IPS DF 19.7 (cell line): ENCODE measurements around the gene SHH.
"Not testable (repeated sequence)": the region's sequence is repeated elsewhere in the genome, so short reads cannot be mapped to it uniquely, and the experiment has no call there.

Experiments
- DNase-seq: peaks from one replicate; pipeline ENCODE4 v3.0.0-alpha.2; 2013; ENCODE audit warnings: low read depth, low spot score

The SHH gene

DNA sequence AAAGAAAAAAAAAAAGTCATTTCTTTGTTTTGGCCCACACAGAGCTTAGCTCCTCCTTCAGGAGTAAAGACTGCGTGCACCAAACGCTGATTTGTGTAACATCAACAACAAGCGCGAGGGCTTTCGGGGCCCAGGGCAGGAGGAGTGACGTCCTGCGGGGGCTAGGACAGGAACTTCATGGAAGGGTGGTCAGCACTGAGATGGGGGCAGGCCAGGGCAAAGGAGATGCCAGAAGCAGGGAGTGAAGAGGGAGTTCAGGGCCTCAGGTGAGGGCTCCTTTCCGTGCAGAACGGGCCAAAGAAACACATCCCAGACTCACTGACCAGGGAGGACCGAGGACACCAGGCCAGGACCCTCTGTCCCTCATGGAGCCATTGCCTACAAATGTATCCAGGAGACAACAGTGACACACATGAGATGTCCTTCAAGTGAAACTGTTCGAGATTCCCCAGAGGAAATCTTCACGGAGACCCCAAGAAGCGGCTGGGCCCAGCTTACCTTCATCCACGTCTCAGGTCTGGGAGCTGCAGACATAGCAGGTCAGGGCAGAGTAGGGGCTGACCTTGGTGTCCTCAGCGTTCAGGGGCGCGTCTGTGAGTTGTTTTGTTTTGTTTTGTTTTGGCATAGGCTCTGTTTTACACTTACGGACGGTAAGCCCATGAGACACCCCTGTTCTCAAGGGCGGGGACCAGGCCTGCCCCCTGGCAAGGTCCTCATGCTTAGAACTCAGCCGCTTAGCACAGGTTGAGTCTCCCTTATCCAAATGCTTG is 30.4 kb upstream of the SHH start:
- DNase-seq = no peak

GRCh38 chr7:155840909-155841308 is 28.6 kb upstream of the SHH start:
- no peak for DNase-seq

- DNase-seq = no peak
Measured at GRCh38 chr7:155840262-155840885, 28.1 kb upstream of the SHH start.

DNA sequence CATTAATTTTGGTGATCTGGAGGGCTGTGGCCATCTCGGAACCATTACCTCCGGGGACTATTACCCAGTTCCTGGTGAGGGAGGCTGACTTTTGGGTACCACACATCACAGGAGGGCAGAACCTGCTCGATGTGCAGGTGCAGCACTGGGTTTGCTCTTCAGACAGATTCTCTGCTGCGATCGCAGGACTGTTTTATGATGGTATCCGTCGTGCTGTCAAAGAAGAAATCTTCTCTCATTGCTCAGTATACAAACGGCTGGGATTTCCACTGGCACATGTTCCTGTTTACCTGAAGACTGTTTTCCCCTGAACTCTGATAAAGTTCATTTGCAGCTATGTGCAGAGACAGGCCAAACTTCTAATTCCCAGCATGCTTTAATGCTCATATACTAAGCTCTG is 27.2 kb upstream of the SHH start:
- DNase-seq = no peak

DNA sequence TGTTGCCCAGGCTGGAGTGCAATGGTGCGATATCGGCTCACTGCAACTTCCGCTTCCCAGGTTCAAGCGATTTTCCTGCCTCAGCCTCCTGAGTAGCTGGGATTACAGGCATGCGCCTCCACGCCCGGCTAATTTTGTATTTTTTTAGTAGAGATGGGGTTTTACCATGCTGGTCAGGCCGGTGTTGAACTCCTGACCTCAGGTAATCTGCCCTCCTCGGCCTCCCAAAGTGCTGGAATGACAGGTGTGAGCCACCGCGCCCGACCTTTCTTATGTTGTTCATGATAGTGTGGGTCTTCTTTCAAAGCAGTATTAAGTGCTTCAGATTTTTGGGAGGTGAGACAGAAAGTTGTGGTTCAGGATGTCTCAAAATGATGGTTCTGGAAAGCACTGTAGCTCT is 26.0 kb upstream of the SHH start:
- DNase-seq = not testable (repeated sequence)

GRCh38 chr7:155837126-155837479 is 24.8 kb upstream of the SHH start:
- DNase-seq = no peak

GRCh38 chr7:155836216-155837125 is 24.2 kb upstream of the SHH start:
- DNase-seq = no peak

GRCh38 chr7:155835446-155836215 is 23.4 kb upstream of the SHH start:
- no peak for DNase-seq

DNA sequence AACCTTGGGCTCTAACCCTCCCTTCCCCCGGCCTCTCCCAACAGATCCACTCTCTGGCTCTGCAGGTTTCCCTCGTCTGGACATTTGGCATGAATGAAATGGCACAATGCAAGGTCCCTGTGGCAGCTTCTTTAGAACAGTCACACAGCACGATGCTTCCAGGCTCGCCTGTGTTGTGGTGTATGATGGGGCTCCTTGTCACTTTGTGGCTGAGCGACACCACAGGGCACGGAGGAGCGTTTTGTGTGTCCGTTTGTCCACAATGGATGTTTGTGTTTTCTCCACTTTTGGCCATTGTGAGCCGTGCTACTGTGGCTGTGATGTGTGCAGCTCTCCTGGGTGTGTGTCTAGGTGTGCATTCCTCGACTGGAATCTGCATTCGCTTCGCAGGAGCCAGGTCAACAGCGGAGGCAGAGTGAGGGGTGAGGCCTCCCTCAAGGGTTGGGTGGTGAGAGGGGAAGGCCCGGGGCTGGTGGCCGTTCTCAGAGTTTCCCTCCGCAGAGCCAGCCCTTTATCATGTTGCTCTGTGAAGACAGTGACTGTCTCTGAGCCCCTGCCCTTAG is 22.3 kb upstream of the SHH start:
- DNase-seq = no peak

- DNase-seq = no peak
Measured at GRCh38 chr7:155833651-155834050, 21.4 kb upstream of the SHH start.

GRCh38 chr7:155832581-155832981 is 20.3 kb upstream of the SHH start:
- DNase-seq = no peak

GRCh38 chr7:155831807-155832524 is 19.7 kb upstream of the SHH start:
- DNase-seq = no peak

DNA sequence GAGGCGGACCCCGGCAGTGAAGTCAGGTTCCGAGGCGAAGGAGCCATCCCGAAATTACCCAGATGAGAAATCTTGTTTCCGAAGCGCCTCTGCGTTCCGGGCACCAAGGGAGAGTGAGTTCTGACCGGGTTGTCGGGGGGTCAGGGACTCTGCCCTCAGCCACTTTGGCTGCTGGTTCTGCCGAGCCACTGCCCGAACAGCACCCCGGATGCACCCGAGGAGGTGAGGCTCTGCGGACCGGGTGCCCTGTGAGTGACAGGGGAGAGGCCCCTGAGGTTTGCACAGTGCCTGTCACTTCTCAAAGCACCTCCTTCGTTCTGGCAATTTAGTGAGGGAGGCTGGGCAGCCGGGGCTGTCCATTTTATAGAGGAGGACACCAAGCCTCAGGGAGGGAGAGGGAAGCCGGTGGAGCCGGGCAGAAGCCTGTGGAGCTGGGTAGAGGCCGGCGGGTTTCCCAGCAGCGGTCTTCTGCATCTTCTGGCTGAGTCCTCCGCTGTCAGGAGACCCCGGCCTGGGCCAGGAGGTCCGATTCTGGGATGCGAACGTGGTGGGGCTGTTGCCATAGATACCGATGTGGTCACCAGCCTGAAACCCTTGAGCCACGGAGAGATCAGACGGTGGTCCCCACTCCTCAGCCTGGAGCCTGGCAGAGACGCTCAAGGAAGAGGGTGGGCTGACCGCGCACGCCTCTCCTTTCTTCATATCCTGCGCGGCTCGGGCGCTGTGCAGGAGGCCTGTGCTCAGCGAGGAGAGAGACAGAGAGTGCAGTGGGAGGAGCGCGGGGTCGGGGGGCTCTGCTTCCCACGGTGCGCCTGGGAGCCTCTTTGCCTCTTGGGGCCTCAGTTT is 18.9 kb upstream of the SHH start:
- no peak for DNase-seq

DNA sequence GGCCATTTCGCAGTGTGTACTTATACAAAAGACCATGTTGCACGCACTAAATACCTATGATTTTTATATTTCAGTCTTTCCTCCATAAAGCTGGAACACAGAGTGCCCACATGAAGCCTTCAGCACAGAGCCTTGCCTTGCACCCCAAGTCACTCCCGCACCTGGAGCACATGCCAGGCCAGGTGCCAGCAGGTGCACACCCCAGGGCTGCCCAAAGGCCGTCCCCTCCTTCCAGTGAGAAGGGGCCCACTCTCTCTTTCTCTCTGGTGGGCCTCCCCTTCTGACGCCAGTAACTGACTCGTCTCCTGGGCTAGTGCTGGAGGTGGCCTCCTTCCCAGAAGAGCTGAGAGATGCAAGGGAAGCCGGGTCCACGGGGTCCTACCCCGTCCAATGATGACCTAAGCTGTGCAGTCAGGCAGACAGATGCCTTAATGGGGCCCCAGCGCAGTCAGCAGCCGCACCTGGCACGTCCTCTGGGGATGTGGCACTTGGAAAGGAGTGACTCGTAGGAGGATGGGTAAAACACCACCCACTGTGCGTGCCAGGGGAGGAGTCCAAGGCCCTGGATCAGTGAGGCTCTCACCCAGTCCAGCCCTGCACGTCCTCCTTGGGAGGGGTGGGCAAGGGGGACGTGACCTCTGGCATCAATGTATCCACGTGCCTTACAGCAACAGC is 17.7 kb upstream of the SHH start:
- DNase-seq = no peak

DNA sequence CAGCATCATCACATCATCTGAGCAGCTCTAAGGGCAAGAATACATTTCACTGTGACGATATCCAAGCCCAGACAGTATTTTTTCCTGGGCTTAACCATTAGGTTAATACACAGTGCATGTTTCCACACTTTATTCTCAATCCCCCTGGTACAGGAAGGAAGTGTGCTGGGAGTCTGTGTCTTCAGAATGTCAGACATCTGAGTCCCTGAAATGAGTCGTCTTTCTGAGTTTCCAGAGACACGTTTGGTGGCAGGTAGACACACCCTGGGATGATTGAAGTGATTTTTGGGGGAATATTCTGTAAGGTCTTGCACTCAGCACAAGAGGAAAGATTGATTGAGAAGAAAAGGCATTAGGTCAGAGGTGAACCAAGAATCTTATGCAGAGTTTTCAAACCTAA is 13.1 kb upstream of the SHH start:
- DNase-seq = no peak

DNA sequence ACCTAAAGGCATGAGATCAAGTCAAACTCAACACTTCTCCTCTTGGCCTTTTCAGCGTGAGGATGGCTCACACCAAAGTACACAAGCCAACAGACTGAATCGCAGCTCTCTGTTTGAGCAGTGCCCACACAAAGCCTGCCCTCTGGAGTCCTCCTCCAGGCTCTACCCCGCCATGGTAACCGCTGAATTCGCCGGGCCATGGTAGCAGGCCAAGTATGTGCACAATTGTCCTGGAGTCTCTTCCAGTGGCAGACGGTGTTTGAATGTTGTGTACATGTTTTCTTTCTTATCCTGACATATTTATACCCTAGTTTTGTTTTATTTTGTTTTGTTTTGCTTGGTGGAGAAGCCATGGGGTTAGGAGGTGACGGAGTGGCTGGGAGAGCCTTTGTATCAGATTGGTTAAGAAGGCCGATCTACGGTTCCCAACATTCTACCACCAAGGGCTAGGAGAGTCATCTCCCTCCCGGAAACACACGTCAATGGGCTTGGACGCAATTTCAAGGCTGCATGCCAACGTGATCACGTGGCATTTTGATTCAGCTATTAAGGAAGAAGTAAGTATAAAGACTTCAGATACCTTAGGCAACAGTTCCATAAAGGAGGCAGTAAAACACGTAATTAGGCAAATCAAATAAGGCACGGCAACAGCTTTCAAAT is 12.1 kb upstream of the SHH start:
- DNase-seq = no peak

DNA sequence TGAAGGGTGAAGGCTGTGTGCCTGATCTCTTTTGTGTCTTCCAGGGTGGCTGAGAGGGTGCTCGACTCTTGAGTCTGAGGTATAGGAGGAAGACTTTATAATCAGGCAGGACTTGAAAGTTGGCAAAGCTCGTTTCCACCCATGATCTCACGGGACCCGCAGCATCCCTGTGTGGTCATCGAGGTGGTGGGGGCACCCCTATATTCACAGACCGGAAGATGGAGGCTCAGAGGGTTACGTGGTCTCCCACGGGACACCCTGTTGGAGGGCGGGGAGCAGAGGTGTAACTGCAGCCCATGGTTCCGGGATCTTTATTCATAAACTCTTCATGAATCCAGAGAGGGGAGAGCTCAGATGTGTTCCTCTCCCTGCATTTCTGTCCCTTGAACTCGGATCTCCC is 9.6 kb upstream of the SHH start:
- no peak for DNase-seq

- no peak for DNase-seq
Measured at GRCh38 chr7:155820788-155821187, 8.5 kb upstream of the SHH start.

DNA sequence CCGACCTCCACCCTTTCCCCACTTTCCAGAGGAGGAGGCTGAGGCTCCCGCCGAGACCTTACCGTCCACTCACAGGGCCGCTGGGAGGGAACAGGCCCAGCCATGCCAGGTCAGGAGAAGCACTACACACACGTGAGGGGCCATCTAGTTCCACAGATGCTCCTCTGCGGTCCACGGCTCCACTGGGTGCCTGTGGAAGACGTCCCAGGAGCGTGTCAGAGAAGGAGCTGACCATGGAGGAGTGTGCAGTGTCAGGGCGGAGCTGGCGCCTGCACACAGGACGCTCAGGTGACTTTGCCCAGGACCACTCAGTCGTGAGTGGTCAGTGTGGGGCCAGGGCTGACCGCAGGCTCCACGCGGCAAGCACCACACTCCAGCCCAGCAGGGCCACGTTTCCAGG is 8.0 kb upstream of the SHH start:
- DNase-seq = no peak
